ENCODE data around the gene SHC4.
"Not testable (repeated sequence)": the region's sequence is repeated elsewhere in the genome, so short reads cannot be mapped to it uniquely, and the experiment has no call there.

The SHC4 gene

GRCh38 chr15:48972750-48973503, 9.2 kb upstream of the SHC4 start:
- POLR2A ChIA-PET (ENCODE audit: low non-redundant PET) = no interaction called here
- H3K27ac ChIP-seq = no peak overlapping the region
- DNase-seq (ENCODE audit: low spot score) = no peak
- CTCF ChIA-PET = interaction anchor here (0.6 to 0.8 kb wide), 3 partner anchors 9 to 65 kb away, joined by 3 to 4 read pairs (median 3); partner anchors contain the start of gene SHC4
- TF ChIP-seq CTCF (conservative IDR thresholded peaks at IDR 0.05; ENCODE audit: low read depth) = no peak

DNA sequence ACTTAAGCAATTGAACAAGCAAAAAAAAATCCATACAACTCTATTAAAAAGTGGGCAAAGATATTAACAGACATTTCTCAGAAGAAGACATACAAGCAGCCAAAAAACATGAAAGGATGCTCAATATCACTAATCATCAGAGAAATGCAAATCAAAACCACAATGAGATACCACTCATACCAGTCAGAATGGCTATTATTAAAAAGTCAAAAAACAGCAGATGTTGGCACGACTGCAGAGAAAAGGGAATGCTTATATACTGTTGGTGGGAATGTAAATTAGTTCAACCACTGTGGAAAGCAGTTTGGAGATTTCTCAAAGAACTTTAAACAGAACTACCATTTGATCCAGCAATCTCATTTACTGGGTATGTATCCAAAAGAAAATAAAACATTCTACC, 7.2 kb upstream of the SHC4 start:
- DNase-seq (ENCODE audit: low spot score); H3K27ac ChIP-seq; POLR2A ChIA-PET (ENCODE audit: low non-redundant PET): not testable (repeated sequence)
- CTCF ChIA-PET = interaction anchor here (0.7 kb wide), 1 partner anchor 16 kb away, joined by 4 read pairs; no protein-coding TSS in a partner anchor

- DNase-seq (ENCODE audit: low spot score) = no peak
- no peak for TF ChIP-seq CTCF (conservative IDR thresholded peaks at IDR 0.05; ENCODE audit: low read depth)
- CTCF ChIA-PET = no interaction called here
- POLR2A ChIA-PET (ENCODE audit: low non-redundant PET) = no interaction called here
- H3K27ac ChIP-seq = no peak overlapping the region
Measured at GRCh38 chr15:48968066-48968465, 4.3 kb upstream of the SHC4 start.

GRCh38 chr15:48967336-48967735, 3.6 kb upstream of the SHC4 start:
- DNase-seq (ENCODE audit: low spot score) = no peak
- TF ChIP-seq CTCF (conservative IDR thresholded peaks at IDR 0.05; ENCODE audit: low read depth) = no peak
- CTCF ChIA-PET = interaction anchor here (0.6 kb wide), 3 partner anchors 8 to 30 kb away, joined by 3 read pairs; no protein-coding TSS in a partner anchor
- POLR2A ChIA-PET (ENCODE audit: low non-redundant PET) = no interaction called here
- no peak overlapping the region for H3K27ac ChIP-seq

DNA sequence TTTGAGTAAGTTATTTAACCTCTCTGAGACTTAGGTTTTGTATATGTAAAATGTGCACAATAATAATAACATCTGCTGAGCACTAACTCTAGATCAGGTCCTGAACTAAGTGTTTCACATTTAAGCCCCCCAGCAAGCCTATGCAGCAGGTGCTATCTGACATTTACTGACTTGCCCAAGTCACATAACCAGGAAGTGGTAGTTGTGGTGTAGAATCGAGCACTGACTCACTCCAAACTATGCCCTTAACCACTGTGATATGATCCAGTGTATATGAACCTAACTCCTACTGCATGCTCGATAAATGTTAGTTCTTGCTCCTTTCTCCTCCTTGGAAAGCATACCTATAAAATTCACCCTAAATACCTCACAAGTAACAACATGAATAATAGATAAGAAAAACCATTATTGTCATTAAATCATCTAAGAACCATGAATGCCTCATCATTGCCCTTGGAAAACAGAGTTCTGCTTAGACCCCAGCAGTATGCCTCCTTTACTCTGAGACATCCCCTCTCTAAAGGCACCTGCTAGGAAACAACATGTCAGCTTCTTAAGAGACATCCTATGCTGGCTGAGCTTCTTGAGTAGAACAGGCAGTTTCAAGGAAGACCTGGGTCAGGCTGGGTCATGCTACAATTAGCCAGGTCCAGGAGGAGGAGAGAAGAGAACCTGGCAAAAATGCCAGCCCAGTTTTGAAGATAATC, 3.0 kb upstream of the SHC4 start:
- CTCF ChIA-PET = interaction anchor here (0.6 to 3.7 kb wide), 11 partner anchors 9 to 1859 kb away, joined by 3 to 37 read pairs (median 3); no protein-coding TSS in a partner anchor
- DNase-seq (ENCODE audit: low spot score) = no peak
- H3K27ac ChIP-seq = no peak overlapping the region
- no peak for TF ChIP-seq CTCF (conservative IDR thresholded peaks at IDR 0.05; ENCODE audit: low read depth)
- POLR2A ChIA-PET (ENCODE audit: low non-redundant PET) = no interaction called here

DNA sequence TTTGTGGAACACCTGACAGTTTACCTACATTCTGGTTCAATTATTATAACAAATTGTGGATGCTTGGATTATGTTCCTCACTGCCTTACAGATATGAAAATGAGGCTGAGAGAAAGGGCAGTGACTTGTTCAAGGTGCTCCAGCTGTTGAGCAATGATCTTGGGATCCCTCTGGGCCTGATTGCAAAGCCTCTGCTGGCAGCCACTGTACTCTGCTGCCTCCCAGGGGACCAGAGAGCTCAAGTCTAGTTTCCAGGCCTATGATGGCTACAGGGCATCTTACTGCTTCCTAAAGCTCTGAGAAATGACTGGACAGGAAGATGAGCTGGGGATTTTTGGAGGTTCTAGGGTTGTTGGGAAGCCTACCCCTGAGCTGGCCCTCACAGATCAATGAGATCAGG, 2.3 kb upstream of the SHC4 start:
- CTCF ChIA-PET = interaction anchor here (0.6 to 3.7 kb wide), 10 partner anchors 10 to 1858 kb away, joined by 3 to 37 read pairs (median 4); no protein-coding TSS in a partner anchor
- peak; percentile 42 for DNase-seq (ENCODE audit: low spot score)

More for the DNA sequence above, 2.3 kb upstream of the SHC4 start:
- 0 out of 2 replicates have a peak, but pooled peaks have one; percentile 14 for TF ChIP-seq CTCF (conservative IDR thresholded peaks at IDR 0.05; ENCODE audit: low read depth)
- POLR2A ChIA-PET (ENCODE audit: low non-redundant PET) = no interaction called here
- no peak overlapping the region for H3K27ac ChIP-seq
